KBM-7 (cell line): Measurements from ENCODE around the gene INSIG1.

ENCODE experiments used
- DNase-seq: peaks from one replicate; pipeline ENCODE4 v3.0.0-alpha.2; 2015
- in situ Hi-C: fragments of 300-500 bp; cut with MboI; formaldehyde crosslinking; loops from 2 replicates; pipeline ENCODE4 v1.14.3; 2020; ENCODE audit warnings: low sequenced_read_pairs, low pct_unique_long_range_greater_than_20kb, mixed read lengths

Gene INSIG1

GRCh38 chr7:155358066-155358947 lies 60.6 kb downstream of the INSIG1 start:
- in situ Hi-C loops = no loop called here

GRCh38 chr7:155358948-155359712 lies 61.5 kb downstream of the INSIG1 start:
- in situ Hi-C loops = no loop called here
- DNase-seq = no peak

More at GRCh38 chr7:155358066-155358947, 60.6 kb downstream of the INSIG1 start:
- no peak for DNase-seq
